A549 treated with GW870086 at 1 μM for 4 hours (cell line): ENCODE results near the gene SARM1. TPM values are rescaled to one million over a fixed set of nuclear protein-coding genes. Genes with fewer than 3 reads are reported as not detected.

Experiments
- total RNA-seq: library from RNA; stranded (reverse); fragments of 200-300 nt; extraction: Qiagen RNA extraction; gene quantifications from 5 replicates; pipeline ENCODE4 v1.2.3, GENCODE V29; 2022; ENCODE audit warnings: low read depth

SARM1 gene
- 4.3 to 6.7 TPM (median 5.9 TPM) in 5 replicates for total RNA-seq

GRCh38 chr17:28371245-28372202, at the start of gene SARM1:
Gene SARM1 (plus strand): TSS chr17:28371694. CDS start chr17:28372033, 339 bp downstream.

GRCh38 chr17:28335201-28335958, 36.1 kb upstream of the SARM1 start, which contains the start of the genes IFT20 and TNFAIP1:
Gene IFT20 (minus strand): TSS chr17:28335472. CDS start chr17:28331985, 3,487 bp downstream.
Gene TNFAIP1 (plus strand): TSS chr17:28335761. CDS start chr17:28339522, 3,761 bp downstream.

GRCh38 chr17:28357061-28357900, 14.2 kb upstream of the SARM1 start, which contains the start of gene POLDIP2:
Gene POLDIP2 (minus strand): TSS chr17:28357527. CDS start chr17:28357448, 79 bp downstream.

GRCh38 chr17:28364665-28365363, 6.7 kb upstream of the SARM1 start, which contains the start of gene SEBOX:
Gene SEBOX (minus strand): TSS chr17:28365199. CDS start chr17:28365151, 48 bp downstream.

GRCh38 chr17:28370035-28370743, 1.3 kb upstream of the SARM1 start, which contains the start of gene VTN:
Gene VTN (minus strand): TSS chr17:28370307. CDS start chr17:28370203, 104 bp downstream.

GRCh38 chr17:28405632-28406472, 34.4 kb downstream of the SARM1 start, which contains the start of gene SLC46A1:
Gene SLC46A1 (minus strand): TSS chr17:28406212. CDS start chr17:28406114, 98 bp downstream.

Other genes with a start within 250 kb of the SARM1 start
- 39.9 to 45.7 TPM (median 41.3 TPM) in 5 replicates for gene TMEM97, start 52.5 kb upstream of the SARM1 start, total RNA-seq
- 51.9 to 58.0 TPM (median 56.2 TPM) in 5 replicates for gene IFT20, start 36.2 kb upstream of the SARM1 start, total RNA-seq
- gene TNFAIP1, start 35.9 kb upstream of the SARM1 start, total RNA-seq: 41.1 to 53.5 TPM (median 47.7 TPM) in 5 replicates
- 142 to 172 TPM (median 160 TPM) in 5 replicates for gene POLDIP2, start 14.2 kb upstream of the SARM1 start, total RNA-seq
- not detected in 5 replicates for gene SEBOX, start 6.5 kb upstream of the SARM1 start, total RNA-seq
- gene VTN, start 1.4 kb upstream of the SARM1 start, total RNA-seq: 16.5 to 23.2 TPM (median 19.6 TPM) in 5 replicates
- 16.3 to 20.4 TPM (median 18.9 TPM) in 5 replicates for gene SLC46A1, start 34.5 kb downstream of the SARM1 start, total RNA-seq
- 0.10 to 0.18 TPM (median 0.14 TPM) in 5 replicates for gene SLC13A2, start 102.0 kb downstream of the SARM1 start, total RNA-seq
- gene FOXN1, start 134.7 kb downstream of the SARM1 start, total RNA-seq: 0.03 TPM in 2 of 5 replicates, not detected in the others
- 26.8 to 35.5 TPM (median 29.7 TPM) in 5 replicates for gene UNC119, start 180.9 kb downstream of the SARM1 start, total RNA-seq
- 51.4 to 61.9 TPM (median 58.3 TPM) in 5 replicates for gene PIGS, start 199.8 kb downstream of the SARM1 start, total RNA-seq
- 1.2 to 2.3 TPM (median 2.1 TPM) in 5 replicates for gene ALDOC, start 205.2 kb downstream of the SARM1 start, total RNA-seq
- 70.5 to 83.0 TPM (median 75.8 TPM) in 5 replicates for gene SPAG5, start 227.3 kb downstream of the SARM1 start, total RNA-seq
- gene RSKR, start 242.5 kb downstream of the SARM1 start, total RNA-seq: 2.5 to 4.6 TPM (median 3.8 TPM) in 5 replicates